CMK (cell line): ENCODE measurements around the gene OR6K2.
"Not testable (repeated sequence)": the region's sequence is repeated elsewhere in the genome, so short reads cannot be mapped to it uniquely, and the experiment has no call there.

Source experiments
- DNase-seq: peaks from one replicate; pipeline ENCODE4 v3.0.0-alpha.2; 2010; ENCODE audit warnings: low read depth

The OR6K2 gene

GRCh38 chr1:158700552-158700951 lies at the start of gene OR6K2:
Gene OR6K2 (minus strand): TSS chr1:158700652. CDS start chr1:158700652, 0 bp downstream.
- DNase-seq = no peak

- no peak for DNase-seq
Observed at GRCh38 chr1:158735848-158736247, 35.4 kb upstream of the OR6K2 start.

- DNase-seq = no peak
Observed at GRCh38 chr1:158732524-158732923, 32.1 kb upstream of the OR6K2 start.

DNA sequence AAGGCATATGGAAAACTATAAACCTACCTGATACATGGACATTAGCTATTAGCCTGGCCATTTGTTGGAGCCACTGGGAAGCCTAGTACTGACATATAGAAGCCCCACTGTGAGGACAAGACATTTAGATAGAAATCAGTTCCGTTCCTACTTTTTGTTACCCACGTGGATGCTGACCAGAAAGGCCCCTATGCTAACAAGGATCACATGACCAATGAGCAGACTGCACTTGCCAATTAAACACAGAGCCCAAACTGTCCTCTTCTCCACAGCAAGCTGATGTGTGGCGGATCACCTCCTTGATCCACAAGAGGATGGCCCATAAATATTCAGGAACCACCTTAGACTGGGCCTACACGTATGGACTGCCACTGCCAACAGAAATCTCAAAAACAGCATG lies 31.3 kb upstream of the OR6K2 start:
- DNase-seq = no peak

DNA sequence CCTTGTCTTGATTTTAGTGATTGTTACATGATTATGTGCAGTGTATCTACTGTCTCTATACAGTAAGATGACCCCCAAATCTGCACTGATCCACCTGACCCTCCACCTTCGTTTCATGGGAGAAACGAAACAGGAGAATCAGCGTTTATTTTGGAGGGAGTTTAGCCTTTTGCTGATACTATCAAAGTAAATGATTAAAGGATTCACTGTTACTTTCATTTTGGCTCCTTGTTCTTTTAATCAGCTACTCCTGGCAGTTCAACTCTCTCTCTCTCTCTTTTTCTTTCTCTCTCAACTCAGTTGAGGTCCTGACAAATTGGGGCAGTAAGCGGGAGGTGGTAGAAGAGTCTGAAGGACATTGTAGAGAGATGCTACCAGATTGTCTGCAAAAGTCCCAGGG lies 30.0 kb upstream of the OR6K2 start:
- DNase-seq = no peak

GRCh38 chr1:158728510-158729225 lies 28.2 kb upstream of the OR6K2 start:
- no peak for DNase-seq

- DNase-seq = no peak
Observed at GRCh38 chr1:158724442-158724841, 24.0 kb upstream of the OR6K2 start.

- no peak for DNase-seq
Observed at GRCh38 chr1:158720620-158721019, 20.2 kb upstream of the OR6K2 start, which contains the start of gene OR6K3. Gene OR6K3 (minus strand): TSS chr1:158720720. CDS start chr1:158718115, 2,605 bp downstream.

GRCh38 chr1:158719664-158720063 lies 19.2 kb upstream of the OR6K2 start:
- DNase-seq = no peak

- no peak for DNase-seq
Observed at GRCh38 chr1:158717344-158717743, 16.9 kb upstream of the OR6K2 start.

DNA sequence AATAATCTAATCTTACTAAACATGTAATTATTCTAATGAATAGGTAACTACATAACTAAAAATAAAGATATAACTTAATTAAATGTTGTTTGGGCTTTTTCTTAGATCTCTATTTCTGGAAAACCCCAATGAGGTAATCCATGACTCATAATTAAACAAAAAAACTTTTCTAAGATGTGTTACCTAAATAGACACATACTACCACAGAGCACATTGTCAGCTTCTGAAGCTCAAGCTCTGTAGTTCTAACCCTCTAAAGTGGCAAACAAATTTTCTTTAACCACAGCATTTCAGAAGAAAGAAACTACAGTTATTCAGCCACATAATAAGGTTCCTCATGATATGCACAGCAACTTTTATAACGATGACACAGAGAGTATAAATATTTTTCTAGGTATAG lies 15.9 kb upstream of the OR6K2 start:
- no peak for DNase-seq

- no peak for DNase-seq
Observed at GRCh38 chr1:158714754-158715153, 14.3 kb upstream of the OR6K2 start.

- DNase-seq = no peak
Observed at GRCh38 chr1:158711098-158711497, 10.6 kb upstream of the OR6K2 start.

DNA sequence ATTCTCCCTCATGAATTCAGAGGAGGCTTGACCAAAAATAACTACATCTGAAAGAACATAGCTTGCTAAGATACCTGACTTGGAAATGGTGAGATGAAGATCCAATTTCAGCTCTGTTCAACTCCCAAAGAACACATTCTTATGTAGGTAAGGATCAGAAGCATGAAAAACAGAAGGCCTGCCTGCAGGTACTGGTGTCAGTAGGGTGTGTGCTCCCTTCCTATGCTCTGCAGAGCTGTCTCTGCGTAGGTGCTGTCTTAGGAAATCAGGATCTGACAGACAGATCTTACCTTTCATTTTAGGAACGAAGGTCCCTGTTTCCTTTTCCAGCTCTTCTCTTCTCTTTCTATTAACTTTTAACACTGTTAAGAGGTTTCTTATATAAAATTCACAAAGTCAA lies 5.6 kb upstream of the OR6K2 start:
- no peak for DNase-seq

DNA sequence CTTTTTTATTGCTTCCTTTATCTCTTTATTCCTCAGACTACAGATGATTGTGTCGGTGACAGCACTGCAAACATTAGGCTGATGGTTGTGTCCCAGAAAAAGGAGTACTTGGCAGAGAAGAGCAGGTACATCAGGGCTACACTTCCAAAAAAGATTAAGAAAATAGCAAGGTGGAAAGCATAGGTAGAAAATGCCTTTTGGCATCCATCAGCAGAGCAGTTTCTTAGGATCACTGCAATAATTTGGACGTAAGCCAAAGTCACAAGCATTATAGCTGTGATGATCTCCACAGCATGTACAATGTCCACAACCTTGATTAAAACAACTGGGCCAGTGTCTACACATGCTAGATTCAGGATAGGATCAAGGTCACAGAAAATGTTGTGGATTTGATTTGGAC lies 5.9 kb downstream of the OR6K2 start:
- no peak for DNase-seq

DNA sequence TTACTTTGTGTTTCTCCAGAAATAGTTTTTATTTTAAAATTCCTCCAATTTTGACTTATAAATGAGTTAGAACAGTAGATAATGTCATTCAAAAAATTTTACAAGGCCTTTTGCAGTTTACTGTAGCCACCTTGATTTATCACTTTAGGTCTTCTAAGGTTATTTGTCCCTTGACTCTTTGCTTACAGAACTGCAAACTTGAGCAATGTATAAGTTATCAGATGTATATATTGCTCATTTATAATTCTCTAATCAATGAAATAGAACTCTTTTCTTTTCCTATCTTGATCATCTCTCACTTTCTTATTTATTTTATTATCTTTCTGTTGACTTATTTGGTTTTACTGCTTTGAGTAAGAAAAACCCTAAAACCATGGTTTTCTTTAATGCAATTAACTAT lies 8.1 kb downstream of the OR6K2 start:
- DNase-seq = no peak

DNA sequence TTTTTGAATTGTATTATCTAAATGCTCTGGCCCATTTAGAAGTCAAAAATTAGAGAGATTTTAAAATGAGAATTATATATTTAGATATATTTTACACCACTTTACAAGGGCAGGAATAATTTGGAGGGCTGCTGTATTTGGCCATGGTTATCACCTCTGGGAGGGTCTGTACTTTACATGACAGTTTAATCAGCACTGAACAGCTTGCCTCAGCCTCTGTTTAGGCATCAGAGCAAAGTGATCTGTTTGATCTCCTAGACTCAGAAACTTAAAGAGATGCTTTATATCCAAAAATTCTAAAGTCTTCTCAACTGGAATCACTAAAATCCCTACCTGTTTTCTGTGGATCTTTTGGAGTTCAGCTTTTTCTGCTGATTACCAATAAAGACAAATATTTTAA lies 8.5 kb downstream of the OR6K2 start:
- no peak for DNase-seq

DNA sequence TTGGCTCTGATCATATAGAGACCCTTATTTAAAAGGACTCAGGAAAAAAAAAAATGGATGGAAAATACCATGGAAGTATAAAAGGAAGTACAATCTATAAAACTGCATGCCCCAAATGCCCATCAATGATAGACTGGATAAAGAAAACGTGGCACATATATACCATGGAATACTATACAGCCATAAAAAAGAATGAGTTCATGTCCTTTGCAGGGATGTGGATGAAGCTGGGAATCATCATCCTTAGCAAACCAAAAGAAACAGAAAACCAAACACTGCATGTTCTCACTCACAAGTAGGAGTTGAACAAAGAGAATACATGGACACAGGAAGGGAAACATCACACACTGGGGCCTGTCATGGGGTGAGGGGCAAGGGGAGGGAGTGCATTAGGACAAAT lies 9.3 kb downstream of the OR6K2 start:
- DNase-seq = not testable (repeated sequence)

DNA sequence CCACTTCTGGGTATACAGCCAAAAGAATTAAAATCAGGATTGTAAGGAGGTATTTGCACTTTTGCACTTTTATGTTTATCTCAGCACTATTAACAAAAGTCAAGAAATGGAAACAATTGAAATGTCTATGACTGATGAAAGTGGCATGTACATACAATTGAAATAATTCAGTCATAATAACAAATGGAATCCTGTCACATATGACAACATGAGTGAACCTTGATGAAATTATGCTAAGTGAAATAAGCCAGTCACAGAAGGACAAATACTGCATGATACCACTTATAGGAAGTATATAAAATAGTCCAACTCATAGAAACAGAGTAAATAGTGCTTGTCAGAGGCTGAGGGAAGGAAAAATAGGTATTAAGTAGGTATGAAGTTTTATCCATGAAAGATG lies 10.6 kb downstream of the OR6K2 start:
- no peak for DNase-seq

DNA sequence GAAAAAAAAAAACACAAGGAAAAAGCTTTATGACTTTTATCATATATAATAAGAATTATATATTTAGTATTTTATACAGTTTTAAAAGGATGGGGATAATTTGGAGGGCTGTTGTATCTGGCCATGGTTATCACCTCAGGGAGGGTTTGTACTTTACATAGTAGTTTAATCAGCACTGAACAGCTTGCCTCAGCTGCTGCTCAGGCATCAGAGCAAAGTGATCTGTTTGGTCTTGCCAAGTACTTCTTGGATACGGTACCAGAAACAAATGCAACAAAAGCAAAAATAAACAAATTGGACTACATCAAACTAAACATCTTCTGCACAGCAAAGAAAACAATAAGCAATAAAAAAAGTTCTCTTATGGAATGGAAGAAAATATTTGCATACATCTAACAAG lies 11.3 kb downstream of the OR6K2 start:
- no peak for DNase-seq

DNA sequence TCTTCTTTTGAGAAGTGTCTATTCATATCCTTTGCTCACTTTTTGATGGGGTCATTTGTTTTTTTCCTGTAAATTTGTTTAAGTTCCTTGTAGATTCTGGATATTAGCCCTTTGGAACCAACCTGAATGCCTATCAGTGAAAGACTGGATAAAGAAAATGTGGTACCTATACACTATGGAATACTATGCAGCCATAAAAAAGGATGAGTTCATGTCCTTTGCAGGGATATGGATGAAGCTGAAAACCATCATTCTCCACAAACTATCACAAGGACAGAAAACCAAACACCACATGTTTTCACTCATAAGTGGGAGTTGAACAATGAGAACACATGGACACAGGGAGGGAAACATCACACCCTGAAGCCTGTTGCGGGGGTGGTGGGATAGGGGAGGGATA lies 12.1 kb downstream of the OR6K2 start:
- DNase-seq = not testable (repeated sequence)

DNA sequence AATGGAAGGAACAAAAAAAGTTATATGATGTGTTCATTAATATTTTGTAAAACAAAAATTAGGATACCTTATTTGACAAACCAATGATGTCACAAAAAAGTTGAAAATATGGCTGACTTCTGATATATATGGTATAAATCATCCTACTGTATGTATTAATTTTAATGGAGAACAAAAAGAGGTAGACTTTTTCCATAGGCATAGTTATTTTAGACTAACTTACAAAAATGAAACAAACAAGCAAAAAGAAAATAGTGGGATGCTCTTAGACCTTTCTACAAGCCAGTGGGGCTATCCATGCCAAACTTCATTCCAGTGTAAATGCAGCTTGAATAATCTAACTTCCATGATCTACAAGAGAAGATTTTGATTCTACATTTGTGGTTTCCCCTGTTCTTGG lies 13.4 kb downstream of the OR6K2 start:
- DNase-seq = no peak

GRCh38 chr1:158686111-158687009 lies 14.1 kb downstream of the OR6K2 start, which contains the start of gene SPTA1:
Gene SPTA1 (minus strand): TSS chr1:158686715. CDS start chr1:158686517, 198 bp downstream.
- peak; percentile 52 for DNase-seq
